Thyroid gland (tissue), 4 donors: ENCODE data around the gene LSM14B.

ENCODE experiments used
- CTCF ChIP-seq, 6 experiments: fragments of 200-600 bp in 3 of 6; fragments of 450-650 bp in 3 of 6; sonication (generic) in 3 of 6; IDR thresholded peaks; one replicate each; pipeline ENCODE4 v1.5.1; 2016 to 2019; ENCODE audit warnings: antibody characterized with exemption in 6 of 6, mild to moderate bottlenecking in 2 of 6, inconsistent platforms in 1 of 6, moderate library complexity in 1 of 6
- POLR2A ChIP-seq, 2 donors: fragments of 450-650 bp; IDR thresholded peaks; one replicate each; pipeline ENCODE4 v1.6.1; 2017; ENCODE audit warnings: antibody characterized with exemption in 2 of 2, mild to moderate bottlenecking in 2 of 2, moderate library complexity in 1 of 2

DNA sequence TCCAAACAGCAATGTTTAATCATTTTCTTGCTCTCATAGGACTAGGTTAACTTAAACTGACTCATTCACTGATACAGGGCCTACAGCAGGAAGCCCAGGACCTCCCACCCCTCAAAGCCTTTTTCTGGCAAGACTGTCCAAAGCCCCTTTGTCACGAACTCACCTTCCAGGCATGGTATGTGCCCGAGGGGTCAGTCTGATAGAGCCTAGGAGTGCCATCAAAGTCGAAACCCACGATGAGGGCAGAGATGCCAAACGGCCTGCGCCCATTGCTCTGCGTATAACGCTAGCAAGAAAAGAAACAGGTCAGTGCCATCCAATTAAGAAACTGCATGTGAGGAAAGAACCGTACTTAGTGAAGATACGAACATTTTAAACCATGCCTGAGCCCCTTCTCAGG is 16.6 kb downstream of the LSM14B start:
- TF ChIP-seq POLR2A (IDR thresholded peaks at IDR 0.05) (no peak), CTCF (IDR thresholded peaks at IDR 0.05) (no peak)
